HG02840 (cell line): Measurements from ENCODE around the gene TMEM176A.

Experiments
- ATAC-seq: cut with Tn5 transposase; IDR thresholded peaks from one replicate; pipeline ENCODE4 v1.9.1; 2021; ENCODE audit warnings: mild to moderate bottlenecking, moderate library complexity, moderate number of reproducible peaks; ENCODE audit not compliant: unreplicated experiment, low FRiP score

Gene TMEM176A

GRCh38 chr7:150845421-150845861 is 44.9 kb downstream of the TMEM176A start:
- no peak for ATAC-seq

GRCh38 chr7:150846291-150847115 is 45.9 kb downstream of the TMEM176A start:
- ATAC-seq, result no peak

- ATAC-seq, result no peak
Observed at GRCh38 chr7:150847536-150847935, 47.0 kb downstream of the TMEM176A start.

- ATAC-seq, result no peak
Observed at GRCh38 chr7:150848111-150848510, 47.5 kb downstream of the TMEM176A start.

- no peak for ATAC-seq
Observed at GRCh38 chr7:150848561-150849115, 48.1 kb downstream of the TMEM176A start.

- ATAC-seq, result no peak
Observed at GRCh38 chr7:150849204-150849775, 48.7 kb downstream of the TMEM176A start.

- no peak for ATAC-seq
Observed at GRCh38 chr7:150850273-150850672, 49.7 kb downstream of the TMEM176A start.

- no peak for ATAC-seq
Observed at GRCh38 chr7:150851492-150852370, 51.2 kb downstream of the TMEM176A start.

- ATAC-seq, result no peak
Observed at GRCh38 chr7:150852371-150852905, 51.9 kb downstream of the TMEM176A start, which contains the start of gene AOC1. Gene AOC1, plus strand, starts transcription at chr7:150852517. Its CDS starts 3,954 bp downstream, at chr7:150856471.

- no peak for ATAC-seq
Observed at GRCh38 chr7:150854066-150855000, 53.8 kb downstream of the TMEM176A start.
